Uterus (tissue), 2 donors: ENCODE measurements around the gene PPM1N.

ENCODE experiments used
- CTCF ChIP-seq, 4 experiments: fragments of 200-600 bp in 2 of 4; fragments of 450-650 bp in 2 of 4; sonication (generic) in 2 of 4; IDR thresholded peaks; one replicate each; pipeline ENCODE4 v1.5.1; 2016 to 2019; ENCODE audit warnings: antibody characterized with exemption in 4 of 4, mild to moderate bottlenecking in 2 of 4, moderate library complexity in 1 of 4
- POLR2A ChIP-seq, 2 donors: fragments of 450-650 bp; IDR thresholded peaks; one replicate each; pipeline ENCODE4 v1.6.1; 2016; ENCODE audit warnings: antibody characterized with exemption in 2 of 2, mild to moderate bottlenecking in 1 of 2, moderate library complexity in 1 of 2

- TF ChIP-seq CTCF (IDR thresholded peaks at IDR 0.05), result no peak
- TF ChIP-seq POLR2A (IDR thresholded peaks at IDR 0.05), result no peak
Observed at GRCh38 chr19:45494261-45494916, 3.9 kb upstream of the PPM1N start.
